H1 (cell line): ENCODE results near the gene RECK. TPM values are rescaled to one million over a fixed set of nuclear protein-coding genes. Genes with fewer than 3 reads are reported as not detected.

Experiments used
- CTCF ChIA-PET: fragments of 300-600 bp; sonication (Branson Sonifier 250); formaldehyde crosslinking; loops from one replicate; lab custom pipeline; 2021; ENCODE audit not compliant: partially characterized antibody; lab: Charles Lee
- POLR2A ChIA-PET: fragments of 300-600 bp; sonication (Branson Sonifier 250); formaldehyde crosslinking; loops from one replicate; lab custom pipeline; 2021; ENCODE audit warnings: inconsistent platforms; ENCODE audit not compliant: partially characterized antibody; lab: Charles Lee
- DNase-seq, 2 experiments: peaks; one replicate each; pipeline versions ENCODE4 v3.0.0 to v3.0.0-alpha.2; 2010 to 2022; ENCODE audit warnings: low spot score in 2 of 2, low read depth in 1 of 2, mixed read lengths in 1 of 2
- FAIRE-seq: peaks from 2 replicates; lab custom pipeline; 2011; peaks lifted over from hg19 to GRCh38; lab: Jason Lieb, UNC
- H2AFZ ChIP-seq: 2 replicates; pipeline ENCODE4 v1.8.1; 2012; ENCODE audit warnings: low read length, inconsistent platforms
- H2AK5ac ChIP-seq: 2 replicates; pipeline ENCODE4 v1.6.1; 2013; ENCODE audit warnings: low read depth, low read length
- H2BK120ac ChIP-seq: replicated peaks from 2 replicates; pipeline ENCODE3; 2013; ENCODE audit warnings: low read depth, low read length, inconsistent platforms
- H2BK12ac ChIP-seq: 2 replicates; pipeline ENCODE4 v1.6.1; 2013; ENCODE audit warnings: low read depth, low read length
- H2BK15ac ChIP-seq: 2 replicates; pipeline ENCODE4 v1.6.1; 2013; ENCODE audit warnings: low read length
- H2BK20ac ChIP-seq: 2 replicates; pipeline ENCODE4 v1.6.1; 2013; ENCODE audit warnings: low read length
- H2BK5ac ChIP-seq: 2 replicates; pipeline ENCODE4 v1.6.1; 2013; ENCODE audit warnings: low read depth, low read length
- H3K14ac ChIP-seq: 2 replicates; pipeline ENCODE4 v1.6.1; 2013; ENCODE audit warnings: inconsistent platforms; ENCODE audit not compliant: insufficient read length
- H3K18ac ChIP-seq: 2 replicates; pipeline ENCODE4 v1.6.1; 2013; ENCODE audit warnings: low read length; ENCODE audit errors: extremely low read depth
- H3K23ac ChIP-seq: 2 replicates; pipeline ENCODE4 v1.6.1; 2013; ENCODE audit warnings: inconsistent platforms; ENCODE audit not compliant: insufficient read length
- H3K23me2 ChIP-seq: 2 replicates; pipeline ENCODE4 v1.6.1; 2013; ENCODE audit warnings: low read depth, low read length
- H3K27ac ChIP-seq: 2 replicates; pipeline ENCODE4 v1.6.1; 2011; ENCODE audit warnings: low read depth, low read length, inconsistent platforms
- H3K27me3 ChIP-seq, 4 experiments: replicated peaks in 1 of 4; 1 replicate in 1 of 4; 2 replicates in 3 of 4; pipeline versions ENCODE4 v1.6.1 to v1.8.1; 2011 to 2013; ENCODE audit warnings: low read length in 3 of 4, mild to moderate bottlenecking in 3 of 4, inconsistent platforms in 2 of 4, mixed read lengths in 2 of 4, moderate library complexity in 1 of 4; ENCODE audit not compliant: control insufficient read depth in 3 of 4, insufficient read depth in 3 of 4; ENCODE audit errors: extremely low read depth in 1 of 4
- H3K36me3 ChIP-seq, 4 experiments: 2 replicates each; pipeline versions ENCODE4 v1.6.1 to v1.8.1; 2011 to 2013; ENCODE audit warnings: mild to moderate bottlenecking in 4 of 4, low read length in 3 of 4, moderate library complexity in 2 of 4, control low read depth in 1 of 4, inconsistent platforms in 1 of 4; ENCODE audit not compliant: insufficient read depth in 4 of 4, control insufficient read depth in 2 of 4
- H3K4ac ChIP-seq: replicated peaks from 2 replicates; pipeline ENCODE3; 2013; ENCODE audit warnings: low read length, low read depth, mixed read lengths, inconsistent platforms; ENCODE audit not compliant: insufficient read length
- H3K4me1 ChIP-seq, 4 experiments: replicated peaks in 1 of 4; 1 replicate in 1 of 4; 2 replicates in 3 of 4; pipeline versions ENCODE4 v1.6.1 to v1.8.1; 2011 to 2013; ENCODE audit warnings: low read length in 3 of 4, inconsistent platforms in 2 of 4, mixed read lengths in 1 of 4; ENCODE audit not compliant: insufficient read depth in 4 of 4, control insufficient read depth in 3 of 4
- H3K4me2 ChIP-seq, 2 experiments: 2 replicates each; pipeline versions ENCODE4 v1.6.1 to v1.8.1; 2011 to 2013; ENCODE audit warnings: low read depth in 2 of 2, low read length in 2 of 2, control low read depth in 1 of 2, inconsistent platforms in 1 of 2, mild to moderate bottlenecking in 1 of 2; ENCODE audit not compliant: insufficient read depth in 1 of 2
- H3K4me3 ChIP-seq, 4 experiments: fragments of 200-600, 300-600 bp in 1 of 4; sonication (generic), shearing (Covaris generic), sonication (Bioruptor Twin) in 1 of 4; 2 replicates each; pipeline versions ENCODE4 v1.5.1 to v1.8.1; 2011 to 2016; ENCODE audit warnings: low read length in 4 of 4, low read depth in 3 of 4, control low read depth in 2 of 4, inconsistent platforms in 2 of 4, mild to moderate bottlenecking in 2 of 4, mixed read lengths in 1 of 4, moderate library complexity in 1 of 4; ENCODE audit not compliant: insufficient read depth in 2 of 4; ENCODE audit errors: extremely low read depth in 1 of 4
- H3K56ac ChIP-seq: replicated peaks from 2 replicates; pipeline ENCODE3; 2013; ENCODE audit warnings: low read depth, mild to moderate bottlenecking, mixed read lengths, low read length, inconsistent platforms; ENCODE audit not compliant: insufficient read length
- H3K79me1 ChIP-seq: 2 replicates; pipeline ENCODE4 v1.6.1; 2013; ENCODE audit warnings: low read depth, low read length, control low read depth
- H3K79me2 ChIP-seq, 2 experiments: 2 replicates each; pipeline versions ENCODE4 v1.6.1 to v1.8.1; 2012 to 2013; ENCODE audit warnings: low read length in 2 of 2, mild to moderate bottlenecking in 2 of 2, inconsistent platforms in 1 of 2; ENCODE audit not compliant: insufficient read depth in 2 of 2, control insufficient read depth in 1 of 2
- H3K9ac ChIP-seq, 4 experiments: replicated peaks in 1 of 4; 1 replicate in 1 of 4; 2 replicates in 3 of 4; pipeline versions ENCODE4 v1.6.1 to v1.8.1; 2011 to 2013; ENCODE audit warnings: low read depth in 3 of 4, low read length in 3 of 4, control low read depth in 2 of 4, mild to moderate bottlenecking in 2 of 4, moderate library complexity in 2 of 4, inconsistent platforms in 1 of 4; ENCODE audit errors: extremely low read depth in 1 of 4
- H3K9me3 ChIP-seq, 2 experiments: 2 replicates each; pipeline versions ENCODE4 v1.6.1 to v1.8.1; 2012 to 2013; ENCODE audit warnings: mild to moderate bottlenecking in 2 of 2, moderate library complexity in 2 of 2, control low read depth in 1 of 2, inconsistent platforms in 1 of 2, low read depth in 1 of 2, low read length in 1 of 2, mixed read lengths in 1 of 2; ENCODE audit not compliant: insufficient read depth in 2 of 2
- H4K20me1 ChIP-seq, 2 experiments: replicated peaks in 1 of 2; 2 replicates each; pipeline versions ENCODE3 to v1.8.1; 2011 to 2013; ENCODE audit warnings: inconsistent platforms in 2 of 2, low read length in 2 of 2, mild to moderate bottlenecking in 1 of 2; ENCODE audit not compliant: insufficient read depth in 2 of 2, control insufficient read depth in 1 of 2
- H4K5ac ChIP-seq: 2 replicates; pipeline ENCODE4 v1.6.1; 2013; ENCODE audit warnings: low read length, low read depth, mixed read lengths, inconsistent platforms; ENCODE audit not compliant: insufficient read length
- H4K8ac ChIP-seq: 2 replicates; pipeline ENCODE4 v1.8.0; 2013; ENCODE audit warnings: mild to moderate bottlenecking, moderate library complexity, low read length, inconsistent platforms; ENCODE audit not compliant: insufficient read depth; ENCODE audit errors: extremely low read depth
- H4K91ac ChIP-seq: replicated peaks from 2 replicates; pipeline ENCODE3; 2013; ENCODE audit warnings: low read length, mixed read lengths, inconsistent platforms; ENCODE audit not compliant: insufficient read length
- CHD2 ChIP-seq: IDR thresholded peaks from 2 replicates; pipeline ENCODE4 v1.6.1; 2012; ENCODE audit warnings: low read length, improper control_type of control experiment
- CTBP2 ChIP-seq: IDR thresholded peaks from 2 replicates; pipeline ENCODE4 v1.7.0; 2011; ENCODE audit warnings: borderline replicate concordance, mild to moderate bottlenecking, moderate library complexity, mixed read lengths, low read length; ENCODE audit not compliant: insufficient read depth, insufficient read length
- FOSL1 ChIP-seq: IDR thresholded peaks from 2 replicates; pipeline ENCODE4 v1.6.1; 2011; ENCODE audit warnings: mild to moderate bottlenecking, low read depth, low read length, moderate library complexity; ENCODE audit not compliant: insufficient read depth
- RBBP5 ChIP-seq: IDR thresholded peaks from 2 replicates; pipeline ENCODE4 v1.7.1; 2012; ENCODE audit warnings: low read depth, mild to moderate bottlenecking, inconsistent platforms, low read length, moderate library complexity, borderline replicate concordance
- RFX5 ChIP-seq: IDR thresholded peaks from 2 replicates; pipeline ENCODE4 v1.6.1; 2011; ENCODE audit warnings: low read depth, low read length, improper control_type of control experiment, borderline replicate concordance
- SP2 ChIP-seq: IDR thresholded peaks from 2 replicates; pipeline ENCODE4 v1.6.1; 2012; ENCODE audit warnings: mild to moderate bottlenecking, low read length, inconsistent platforms
- SRF ChIP-seq: IDR thresholded peaks from 2 replicates; pipeline ENCODE4 v1.6.1; 2011; ENCODE audit warnings: mild to moderate bottlenecking, low read depth, low read length, moderate library complexity
- SUZ12 ChIP-seq: fragments of 200-600 bp; sonication (generic); IDR thresholded peaks from 2 replicates; pipeline ENCODE4 v1.6.1; 2012; ENCODE audit warnings: mild to moderate bottlenecking, inconsistent platforms, low read length, moderate library complexity, mixed read lengths
- WGBS, 2 experiments: shearing (Covaris generic) in 1 of 2; methylation state at CpG; one replicate each; pipeline versions ENCODE4 v1.1.6 to v1.1.7; 2013 to 2015; ENCODE audit warnings: low lambda C conversion rate in 2 of 2, mixed read lengths in 2 of 2, inconsistent platforms in 1 of 2, low coverage in 1 of 2, missing lambda C conversion rate in 1 of 2; ENCODE audit not compliant: insufficient replicate concordance in 2 of 2, insufficient coverage in 1 of 2, insufficient read length in 1 of 2; ENCODE audit errors: extremely low coverage in 1 of 2, missing lambda C conversion rate in 1 of 2; 5-methylcytosine and 5-hydroxymethylcytosine counted together
- polyA plus RNA-seq, 7 experiments: library from polyadenylated mRNA; depleted of rRNA in 3 of 7; stranded (reverse) in 5 of 7; unstranded in 2 of 7; fragments of >200 nt in 5 of 7; fragments of 200-250 nt in 2 of 7; gene quantifications; 1 replicate in 5 of 7; 2 replicates in 1 of 7; 4 replicates in 1 of 7; pipeline versions ENCODE4 v1.2.1 to v1.2.3, GENCODE V29; 2011 to 2013; ENCODE audit warnings: missing spikeins in 2 of 7, mixed read lengths in 2 of 7
- total RNA-seq: library from RNA; stranded (reverse); fragmentation: NEBNext Ultra II Directional; extraction: Animal tissue kit (Norgen Biotek cat#: 25700); gene quantifications from 2 replicates; pipeline ENCODE4 v1.2.1, GENCODE V29; 2021
- TF ChIP-seq, protein P1 (sequence below): IDR thresholded peaks from 2 replicates; pipeline ENCODE4 v1.6.1; 2011; ENCODE audit warnings: low read length, improper control_type of control experiment

Gene RECK
- total and polyA plus RNA-seq, 2 of the 8 experiments (the other 6 are each of a cell fraction or from before 2014, with no cell fraction given), result 5.4 to 9.8 TPM

DNA sequence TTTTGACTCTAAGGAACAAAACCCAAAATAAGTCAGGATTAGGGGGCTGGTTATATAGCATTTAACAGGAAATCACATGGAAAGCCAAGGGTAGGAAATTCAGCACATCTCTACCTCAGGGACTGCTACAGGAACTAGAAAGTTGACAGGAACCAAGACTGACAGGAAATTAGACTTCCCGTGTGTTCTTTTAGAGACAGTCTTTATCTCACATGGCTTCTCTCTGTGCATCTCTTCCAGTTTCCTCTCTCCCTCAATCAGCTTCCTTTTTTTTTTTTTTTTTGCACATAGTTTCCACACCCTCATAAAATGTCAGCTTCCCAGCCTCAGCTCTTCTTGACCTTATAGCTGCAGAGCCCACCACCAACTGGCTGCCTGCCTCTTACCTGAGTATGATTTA lies 4.8 kb downstream of the RECK start:
- no peak overlapping the region for H2BK5ac ChIP-seq
- H3K27me3 ChIP-seq, result no peaks in the 10 kb centered on the region
- no peak overlapping the region for H3K9ac ChIP-seq
- H2AFZ ChIP-seq, result no peak overlapping the region
- no peak overlapping the region for H2BK120ac ChIP-seq
- no peaks in the 10 kb centered on the region for H3K36me3 ChIP-seq
- H3K4ac ChIP-seq, result no peak overlapping the region
- no peaks in the 10 kb centered on the region for H3K9me3 ChIP-seq
- H3K23ac ChIP-seq, result no peak overlapping the region
- no peak overlapping the region for H3K14ac ChIP-seq
- peaks cover 0 to 4% of the 10 kb centered on the region in 2 experiments for H4K20me1 ChIP-seq
- H2BK20ac ChIP-seq, result no peak overlapping the region
- H3K79me1 ChIP-seq, result peaks cover 3% of the 10 kb centered on the region
- H3K18ac ChIP-seq, result no peak overlapping the region
- no peak overlapping the region for H2BK15ac ChIP-seq
- H3K23me2 ChIP-seq, result peaks cover 7% of the 10 kb centered on the region
- H3K56ac ChIP-seq, result no peak overlapping the region
- no peak overlapping the region for H4K5ac ChIP-seq
- ChIA-PET POLR2A (interaction anchor here (0.7 kb wide), 1 partner anchor 21 kb away, joined by 3 read pairs; no protein-coding TSS in a partner anchor), CTCF (interaction anchor here (1.4 kb wide), 1 partner anchor 18 kb away, joined by 5 read pairs; no protein-coding TSS in a partner anchor)
- no peak overlapping the region for H3K27ac ChIP-seq
- H2BK12ac ChIP-seq, result no peak overlapping the region
- FAIRE-seq (no peak), DNase-seq (no peak)
- H4K8ac ChIP-seq, result no peak overlapping the region
- no peak overlapping the region for H3K4me3 ChIP-seq
- peaks cover 3 to 72% of the 10 kb centered on the region in 2 experiments for H3K79me2 ChIP-seq
- H3K4me2 ChIP-seq, result no peak overlapping the region
- H2AK5ac ChIP-seq, result no peak overlapping the region
- WGBS, 2 experiments, result 75% methylated on average over 1 of the region's 1 CpG; no CpG with 5 or more reads in 1 of the 2 experiments
- H4K91ac ChIP-seq, result no peak overlapping the region
- peaks cover 0 to under 1% (median 0%) of the 10 kb centered on the region in 4 experiments; a peak in 2 of 7 replicates for H3K4me1 ChIP-seq
- TF ChIP-seq, protein P1, sequence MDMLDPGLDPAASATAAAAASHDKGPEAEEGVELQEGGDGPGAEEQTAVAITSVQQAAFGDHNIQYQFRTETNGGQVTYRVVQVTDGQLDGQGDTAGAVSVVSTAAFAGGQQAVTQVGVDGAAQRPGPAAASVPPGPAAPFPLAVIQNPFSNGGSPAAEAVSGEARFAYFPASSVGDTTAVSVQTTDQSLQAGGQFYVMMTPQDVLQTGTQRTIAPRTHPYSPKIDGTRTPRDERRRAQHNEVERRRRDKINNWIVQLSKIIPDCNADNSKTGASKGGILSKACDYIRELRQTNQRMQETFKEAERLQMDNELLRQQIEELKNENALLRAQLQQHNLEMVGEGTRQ, result no peak
- no peak for TF ChIP-seq RBBP5
- no peak for TF ChIP-seq CTBP2
- TF ChIP-seq SRF, result no peak
- TF ChIP-seq RFX5, result no peak
- TF ChIP-seq SUZ12, result no peak
- no peak for TF ChIP-seq CHD2
- TF ChIP-seq SP2, result no peak
- TF ChIP-seq FOSL1, result no peak
